Lower leg skin (tissue), 4 donors: ENCODE measurements around the gene UQCRH. TPM values are rescaled to one million over a fixed set of nuclear protein-coding genes. Genes with fewer than 3 reads are reported as not detected.

Experiments
- DNase-seq, 2 donors: peaks; one replicate each; pipeline ENCODE4 v3.0.0-alpha.2; 2019; ENCODE audit warnings: low spot score in 2 of 2
- H3K4me3 ChIP-seq: fragments of 200-600 bp; sonication (generic); 2 replicates; pipeline ENCODE4 v1.5.1; 2017; ENCODE audit warnings: mild to moderate bottlenecking, low read depth; ENCODE audit not compliant: poor library complexity, severe bottlenecking
- POLR2A ChIP-seq, 2 donors: fragments of 450-650 bp; IDR thresholded peaks; one replicate each; pipeline ENCODE4 v1.6.1; 2016 to 2017; ENCODE audit warnings: antibody characterized with exemption in 2 of 2, mild to moderate bottlenecking in 1 of 2, moderate library complexity in 1 of 2
- WGBS, 2 donors: methylation state at CpG; one replicate each; pipeline ENCODE4 v1.1.5; 2018; 5-methylcytosine and 5-hydroxymethylcytosine counted together
- intact Hi-C: fragments of 100-400 bp; cut with DNase I; formaldehyde crosslinking; loops from one replicate; pipeline ENCODE4 v1.15.0; 2023; ENCODE audit warnings: low total_unique reads
- total RNA-seq, 4 donors: library from RNA; depleted of rRNA; stranded (reverse); fragments of >200 nt; gene quantifications; one replicate each; pipeline ENCODE4 v1.1.0, GENCODE V29; 2016
- TF ChIP-seq, protein P1 (sequence below), 3 donors: fragments of 450-650 bp; IDR thresholded peaks; one replicate each; pipeline ENCODE4 v1.5.1; 2016; ENCODE audit warnings: antibody characterized with exemption in 3 of 3, mild to moderate bottlenecking in 3 of 3, moderate library complexity in 2 of 3

UQCRH gene
- total RNA-seq, 4 donors from 2014 or later: 223 to 278 (median 237) TPM

DNA sequence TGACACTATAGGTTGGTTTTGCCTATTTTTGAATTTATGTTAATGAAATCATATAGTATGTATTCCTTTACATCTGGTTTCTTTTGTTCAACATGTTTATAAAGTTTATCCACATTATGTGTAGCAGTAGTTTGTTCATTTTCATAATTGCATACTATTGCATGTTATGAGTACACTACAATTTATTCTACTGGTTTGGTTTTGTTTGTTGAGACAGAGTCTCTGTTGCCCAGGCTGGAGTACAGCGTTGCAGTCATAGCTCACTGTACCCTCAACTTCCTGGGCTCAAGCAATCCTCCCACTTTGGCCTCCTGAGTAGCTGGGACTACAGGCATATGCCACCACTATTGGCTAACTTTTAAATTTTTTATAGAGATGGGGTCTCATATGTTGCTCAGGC, 34.9 kb upstream of the UQCRH start:
- no peak for DNase-seq
- 97 to 100% methylated on average over 1 of the region's 1 CpG for WGBS, 2 donors
- TF ChIP-seq, protein P1, sequence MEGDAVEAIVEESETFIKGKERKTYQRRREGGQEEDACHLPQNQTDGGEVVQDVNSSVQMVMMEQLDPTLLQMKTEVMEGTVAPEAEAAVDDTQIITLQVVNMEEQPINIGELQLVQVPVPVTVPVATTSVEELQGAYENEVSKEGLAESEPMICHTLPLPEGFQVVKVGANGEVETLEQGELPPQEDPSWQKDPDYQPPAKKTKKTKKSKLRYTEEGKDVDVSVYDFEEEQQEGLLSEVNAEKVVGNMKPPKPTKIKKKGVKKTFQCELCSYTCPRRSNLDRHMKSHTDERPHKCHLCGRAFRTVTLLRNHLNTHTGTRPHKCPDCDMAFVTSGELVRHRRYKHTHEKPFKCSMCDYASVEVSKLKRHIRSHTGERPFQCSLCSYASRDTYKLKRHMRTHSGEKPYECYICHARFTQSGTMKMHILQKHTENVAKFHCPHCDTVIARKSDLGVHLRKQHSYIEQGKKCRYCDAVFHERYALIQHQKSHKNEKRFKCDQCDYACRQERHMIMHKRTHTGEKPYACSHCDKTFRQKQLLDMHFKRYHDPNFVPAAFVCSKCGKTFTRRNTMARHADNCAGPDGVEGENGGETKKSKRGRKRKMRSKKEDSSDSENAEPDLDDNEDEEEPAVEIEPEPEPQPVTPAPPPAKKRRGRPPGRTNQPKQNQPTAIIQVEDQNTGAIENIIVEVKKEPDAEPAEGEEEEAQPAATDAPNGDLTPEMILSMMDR (IDR thresholded peaks at IDR 0.05): no peak
- TF ChIP-seq POLR2A (IDR thresholded peaks at IDR 0.05): no peak
- no peak overlapping the region for H3K4me3 ChIP-seq
- intact Hi-C loops: loop anchor here (10.0 kb wide), 1 partner anchor 56 kb away; no protein-coding TSS in a partner anchor

DNA sequence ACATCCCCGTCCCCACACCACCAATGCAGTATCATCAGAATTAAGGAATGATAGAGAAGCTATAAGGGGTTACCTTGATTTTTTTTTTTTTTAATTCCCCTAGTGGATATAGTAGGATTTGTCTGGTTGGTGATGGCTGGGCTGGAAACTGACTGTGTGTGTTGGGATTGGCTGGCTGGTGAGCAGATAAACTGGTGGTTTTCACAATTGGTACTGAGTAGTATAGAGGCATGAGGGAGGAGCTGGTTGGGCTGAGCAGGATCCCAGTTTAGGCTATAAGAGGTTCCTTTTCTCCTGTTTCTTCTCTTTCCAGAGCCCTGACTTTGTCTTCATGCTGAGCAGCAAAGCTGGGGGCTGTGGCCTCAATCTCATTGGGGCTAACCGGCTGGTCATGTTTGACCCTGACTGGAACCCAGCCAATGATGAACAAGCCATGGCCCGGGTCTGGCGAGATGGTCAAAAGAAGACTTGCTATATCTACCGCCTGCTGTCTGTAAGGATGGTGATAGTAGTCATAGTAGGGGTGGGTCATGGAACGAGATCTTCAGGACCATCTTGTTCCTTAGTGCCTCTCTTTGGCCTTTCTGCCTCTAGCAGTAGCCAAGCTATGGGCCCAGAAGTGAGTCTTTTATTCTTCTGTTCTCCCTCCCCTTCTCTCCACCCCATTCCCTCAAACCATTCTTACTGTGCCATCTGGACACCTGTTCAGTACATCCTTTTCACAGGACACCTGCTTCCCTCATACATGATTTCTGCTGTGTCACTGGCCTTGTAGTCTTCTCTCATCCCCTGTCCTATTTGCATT, 29.1 kb upstream of the UQCRH start:
- 99% methylated on average over 6 of the region's 6 CpGs for WGBS, 2 donors
- no peak for DNase-seq
- TF ChIP-seq POLR2A (IDR thresholded peaks at IDR 0.05): no peak
- intact Hi-C loops: no loop called here
- H3K4me3 ChIP-seq: no peak overlapping the region

DNA sequence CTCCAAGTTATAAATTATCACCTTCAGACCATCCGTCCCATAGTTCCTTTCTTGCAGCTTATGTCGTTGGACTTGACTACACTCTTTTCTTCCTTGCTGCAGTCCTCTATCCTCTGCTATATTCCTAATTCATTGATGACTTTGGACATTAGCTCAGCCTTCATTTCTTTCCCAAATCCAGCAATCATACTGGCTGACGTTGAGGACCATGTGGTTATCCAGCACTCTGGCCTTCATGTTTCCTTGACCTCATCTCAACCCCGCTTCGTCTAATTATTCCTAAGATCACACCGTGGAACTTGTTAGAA, 28.5 kb upstream of the UQCRH start:
- DNase-seq: no peak
- no peak for TF ChIP-seq POLR2A (IDR thresholded peaks at IDR 0.05)
- TF ChIP-seq, protein P1 (IDR thresholded peaks at IDR 0.05): no peak
- intact Hi-C loops: no loop called here
- 93 to 95% methylated on average over 6 of the region's 6 CpGs for WGBS, 2 donors
- H3K4me3 ChIP-seq: no peak overlapping the region

DNA sequence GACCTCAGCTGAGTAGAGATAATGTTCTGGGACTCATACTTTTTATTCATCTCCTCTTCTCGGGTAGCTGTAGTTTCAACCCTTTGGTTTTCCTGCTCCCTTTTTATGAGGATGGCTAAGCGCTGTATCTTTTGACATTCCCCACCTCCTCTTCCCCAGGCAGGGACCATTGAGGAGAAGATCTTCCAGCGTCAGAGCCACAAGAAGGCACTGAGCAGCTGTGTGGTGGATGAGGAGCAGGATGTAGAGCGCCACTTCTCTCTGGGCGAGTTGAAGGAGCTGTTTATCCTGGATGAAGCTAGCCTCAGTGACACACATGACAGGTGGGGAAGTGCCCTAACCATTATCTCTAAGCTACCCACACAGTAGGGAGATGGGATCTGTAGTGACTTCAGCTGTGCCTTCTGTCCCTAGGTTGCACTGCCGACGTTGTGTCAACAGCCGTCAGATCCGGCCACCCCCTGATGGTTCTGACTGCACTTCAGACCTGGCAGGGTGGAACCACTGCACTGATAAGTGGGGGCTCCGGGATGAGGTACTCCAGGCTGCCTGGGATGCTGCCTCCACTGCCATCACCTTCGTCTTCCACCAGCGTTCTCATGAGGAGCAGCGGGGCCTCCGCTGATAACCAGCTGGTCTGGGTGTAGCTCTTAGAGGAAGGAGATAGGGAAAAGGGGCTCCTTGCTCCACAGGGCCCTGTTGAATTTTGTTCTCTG, 25.7 kb upstream of the UQCRH start:
- H3K4me3 ChIP-seq: no peak overlapping the region
- DNase-seq: no peak
- intact Hi-C loops: no loop called here
- WGBS, 2 donors: 88 to 90% methylated on average over 14 of the region's 14 CpGs
- TF ChIP-seq, protein P1 (IDR thresholded peaks at IDR 0.05): no peak
- no peak for TF ChIP-seq POLR2A (IDR thresholded peaks at IDR 0.05)

DNA sequence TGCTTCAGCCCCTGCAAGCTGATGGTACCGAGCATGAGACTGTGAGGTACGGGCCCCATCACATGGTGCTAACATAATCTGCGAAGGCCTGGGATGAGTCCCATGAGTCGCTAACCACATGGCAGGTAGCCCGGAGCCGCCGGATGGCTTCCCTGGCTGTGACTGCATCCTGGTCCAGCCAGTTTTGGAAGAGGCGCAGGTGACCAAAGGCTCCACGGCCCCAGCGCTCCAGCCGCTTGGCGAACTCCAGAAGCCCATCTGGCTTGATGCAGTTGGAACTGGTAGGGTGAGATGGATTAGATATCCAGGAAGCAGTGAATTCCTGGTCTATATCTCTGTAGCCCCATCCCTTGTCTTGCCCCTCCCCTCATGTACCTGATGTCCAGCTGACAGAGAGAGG, 24.7 kb upstream of the UQCRH start:
- TF ChIP-seq, protein P1 (IDR thresholded peaks at IDR 0.05): no peak
- TF ChIP-seq POLR2A (IDR thresholded peaks at IDR 0.05): no peak
- 75 to 84% methylated on average over 11 to 12 of the region's 12 CpGs for WGBS, 2 donors
- no peak overlapping the region for H3K4me3 ChIP-seq
- DNase-seq: no peak
- intact Hi-C loops: no loop called here

DNA sequence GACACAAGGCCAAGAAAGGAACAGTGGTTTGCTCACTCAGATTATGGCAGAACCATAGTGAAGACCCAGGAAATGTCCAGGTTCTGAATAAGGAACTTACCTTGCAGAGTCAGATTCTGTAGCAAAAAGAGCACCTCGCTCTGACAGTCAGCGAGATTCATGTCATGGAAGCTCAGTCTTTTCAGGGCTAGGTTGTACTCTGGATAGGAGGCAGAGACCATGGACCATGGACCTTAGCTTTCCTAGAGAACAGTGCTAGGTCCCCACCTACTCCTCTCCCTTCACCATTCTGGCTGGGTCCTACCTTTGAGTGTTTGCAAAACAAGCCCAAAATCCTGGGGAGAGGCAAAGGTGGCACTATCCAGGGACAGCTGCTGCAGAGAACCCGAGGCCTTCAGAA, 23.4 kb upstream of the UQCRH start:
- WGBS, 2 donors: 85 to 98% methylated on average over 3 of the region's 3 CpGs
- H3K4me3 ChIP-seq: no peak overlapping the region
- no peak for DNase-seq
- TF ChIP-seq POLR2A (IDR thresholded peaks at IDR 0.05): no peak
- intact Hi-C loops: no loop called here
